Heart left ventricle (tissue), 13 donors: ENCODE results near the gene NDUFAF2.

Experiments
- POLR2A ChIP-seq, 2 donors: fragments of 450-650 bp; IDR thresholded peaks; one replicate each; pipeline ENCODE4 v1.6.1; 2017; ENCODE audit warnings: antibody characterized with exemption in 2 of 2, mild to moderate bottlenecking in 2 of 2, moderate library complexity in 2 of 2
- TF ChIP-seq, protein P1 (sequence below), 12 donors: fragments of 200-600 bp; sonication (generic) in 4 of 12; IDR thresholded peaks; one replicate each; pipeline versions ENCODE4 v1.5.0 to v1.8.0; 2018 to 2022; ENCODE audit warnings: antibody characterized with exemption in 12 of 12, mild to moderate bottlenecking in 5 of 12
- donor health status: ischemic (EF 13 %, LVEDD 7.1; RV severe dilation, severe dysfunction).
- donor health status: DM: no; HTN: yes; CAD: no.
- donor health status: DM: no; HTN: no; CAD: no.
- donor health status: ischemic (EF 25% LVEDD 6.9; RV normal size, moderate dysfunction).
- donor health status: ischemic (EF 25% LVEDD 5.7; RV mildly dilated, moderate dysfunction).
- donor health status: ischemic (EF 35%, LVEDD 5.7; RV mildly dilated, moderate dysfunction).
- donor health status: nonischemic (EF 11% LVEDD 7.7; RV severe dilation, severe dysfunction).
- donor health status: DM: yes; HTN: yes; CAD: no.
- donor health status: PGD.
- donor health status: ischemic (EF 29% LVEDD 5.4; RV normal size, mild dysfunction).
- donor health status: nonischemic (EF 23%, LVEDD 6.1; RV moderate dilation, normal function).

DNA sequence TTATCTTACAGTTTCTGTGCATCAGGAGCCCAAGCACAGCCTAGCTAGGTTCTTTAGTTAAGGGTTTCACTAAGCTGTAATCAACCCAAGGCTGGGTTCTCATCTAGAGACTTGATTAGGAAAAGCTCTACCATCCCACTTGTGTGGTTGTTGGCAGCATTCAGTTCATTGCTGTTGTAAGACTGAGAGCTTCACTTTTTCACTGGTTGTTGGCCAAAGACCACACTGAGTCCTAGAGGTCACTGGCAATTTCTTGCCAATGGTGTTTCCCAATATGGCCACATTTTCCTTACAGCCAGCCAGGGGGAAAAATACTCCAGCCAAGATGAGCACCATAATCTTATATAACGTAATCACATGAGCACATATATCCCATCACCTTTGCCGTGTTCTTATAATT, 142.9 kb downstream of the NDUFAF2 start:
- no peak for TF ChIP-seq POLR2A (IDR thresholded peaks at IDR 0.05)
- TF ChIP-seq, protein P1, sequence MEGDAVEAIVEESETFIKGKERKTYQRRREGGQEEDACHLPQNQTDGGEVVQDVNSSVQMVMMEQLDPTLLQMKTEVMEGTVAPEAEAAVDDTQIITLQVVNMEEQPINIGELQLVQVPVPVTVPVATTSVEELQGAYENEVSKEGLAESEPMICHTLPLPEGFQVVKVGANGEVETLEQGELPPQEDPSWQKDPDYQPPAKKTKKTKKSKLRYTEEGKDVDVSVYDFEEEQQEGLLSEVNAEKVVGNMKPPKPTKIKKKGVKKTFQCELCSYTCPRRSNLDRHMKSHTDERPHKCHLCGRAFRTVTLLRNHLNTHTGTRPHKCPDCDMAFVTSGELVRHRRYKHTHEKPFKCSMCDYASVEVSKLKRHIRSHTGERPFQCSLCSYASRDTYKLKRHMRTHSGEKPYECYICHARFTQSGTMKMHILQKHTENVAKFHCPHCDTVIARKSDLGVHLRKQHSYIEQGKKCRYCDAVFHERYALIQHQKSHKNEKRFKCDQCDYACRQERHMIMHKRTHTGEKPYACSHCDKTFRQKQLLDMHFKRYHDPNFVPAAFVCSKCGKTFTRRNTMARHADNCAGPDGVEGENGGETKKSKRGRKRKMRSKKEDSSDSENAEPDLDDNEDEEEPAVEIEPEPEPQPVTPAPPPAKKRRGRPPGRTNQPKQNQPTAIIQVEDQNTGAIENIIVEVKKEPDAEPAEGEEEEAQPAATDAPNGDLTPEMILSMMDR (IDR thresholded peaks at IDR 0.05): no peak
